Hematopoietic multipotent progenitor cell treated with erythropoietin and hydrocortisone succinate and interleukin-3 and kit ligand, for 6 days (in vitro differentiated cells): Measurements from ENCODE around the gene SUGCT.

Source experiments
- DNase-seq: peaks from one replicate; pipeline ENCODE4 v3.0.0-alpha.2; 2015

Gene SUGCT

GRCh38 chr7:40267583-40267982 lies 132.8 kb downstream of the SUGCT start:
- DNase-seq = no peak

GRCh38 chr7:40268810-40269209 lies 134.0 kb downstream of the SUGCT start:
- peak; percentile 65 for DNase-seq

- DNase-seq = no peak
Measured at GRCh38 chr7:40276061-40276460, 141.3 kb downstream of the SUGCT start.

- DNase-seq = no peak
Measured at GRCh38 chr7:40279991-40280390, 145.2 kb downstream of the SUGCT start.

- DNase-seq = no peak
Measured at GRCh38 chr7:40282858-40283257, 148.1 kb downstream of the SUGCT start.

GRCh38 chr7:40283391-40283790 lies 148.6 kb downstream of the SUGCT start:
- DNase-seq = no peak

GRCh38 chr7:40288827-40289226 lies 154.0 kb downstream of the SUGCT start:
- DNase-seq = no peak

- DNase-seq = no peak
Measured at GRCh38 chr7:40297741-40298311, 163.0 kb downstream of the SUGCT start.

GRCh38 chr7:40298421-40298820 lies 163.6 kb downstream of the SUGCT start:
- DNase-seq = no peak

GRCh38 chr7:40299097-40299496 lies 164.3 kb downstream of the SUGCT start:
- DNase-seq = no peak

GRCh38 chr7:40300146-40300670 lies 165.4 kb downstream of the SUGCT start:
- DNase-seq = no peak

GRCh38 chr7:40301486-40302068 lies 166.8 kb downstream of the SUGCT start:
- DNase-seq = no peak

- no peak for DNase-seq
Measured at GRCh38 chr7:40303996-40304395, 169.2 kb downstream of the SUGCT start.

- no peak for DNase-seq
Measured at GRCh38 chr7:40305229-40305628, 170.4 kb downstream of the SUGCT start.

- no peak for DNase-seq
Measured at GRCh38 chr7:40306025-40306424, 171.2 kb downstream of the SUGCT start.

- DNase-seq = no peak
Measured at GRCh38 chr7:40306596-40306995, 171.8 kb downstream of the SUGCT start.

- DNase-seq = no peak
Measured at GRCh38 chr7:40310258-40310657, 175.5 kb downstream of the SUGCT start.

GRCh38 chr7:40311307-40311706 lies 176.5 kb downstream of the SUGCT start:
- no peak for DNase-seq

GRCh38 chr7:40315277-40315676 lies 180.5 kb downstream of the SUGCT start:
- DNase-seq = no peak

- no peak for DNase-seq
Measured at GRCh38 chr7:40316176-40316575, 181.4 kb downstream of the SUGCT start.

GRCh38 chr7:40324914-40325313 lies 190.1 kb downstream of the SUGCT start:
- DNase-seq = no peak

GRCh38 chr7:40327113-40327512 lies 192.3 kb downstream of the SUGCT start:
- no peak for DNase-seq

GRCh38 chr7:40327873-40328272 lies 193.1 kb downstream of the SUGCT start:
- no peak for DNase-seq

- peak; percentile 79 for DNase-seq
Measured at GRCh38 chr7:40329601-40330153, 194.9 kb downstream of the SUGCT start.

- no peak for DNase-seq
Measured at GRCh38 chr7:40330408-40330807, 195.6 kb downstream of the SUGCT start.
